ENCODE data around the gene PITX1.

- TF ChIP-seq CTCF (IDR thresholded peaks at IDR 0.05; ENCODE audit: low read depth, low read length, missing input control) (no peak), JUND (IDR thresholded peaks at IDR 0.05) (no peak), SP1 (IDR thresholded peaks at IDR 0.05) (no peak), YY1 (IDR thresholded peaks at IDR 0.05) (no peak), GABPA (IDR thresholded peaks at IDR 0.05 in 1 of 2, conservative IDR thresholded peaks at IDR 0.05 in 1 of 2) (no peak), RAD21 (IDR thresholded peaks at IDR 0.05) (no peak)
Measured at GRCh38 chr5:135009736-135010501, 24.1 kb downstream of the PITX1 start.

Data from liver (tissue), 3 donors.